Neural crest cell (in vitro differentiated cells): ENCODE measurements around the gene GTF2F2. TPM values are rescaled to one million over a fixed set of nuclear protein-coding genes. Genes with fewer than 3 reads are reported as not detected.

Experiments
- DNase-seq: peaks from one replicate; pipeline ENCODE4 v3.0.0; 2021; ENCODE audit warnings: low read depth, mixed read lengths, low spot score
- H3K27ac Mint-ChIP-seq: one replicate; pipeline ENCODE4 v1.8.0; 2021; ENCODE audit warnings: mild to moderate bottlenecking, mixed read lengths; ENCODE audit not compliant: unreplicated experiment
- H3K27me3 Mint-ChIP-seq: 2 replicates; pipeline ENCODE4 v1.8.0; 2021; ENCODE audit warnings: low read depth, mild to moderate bottlenecking, mixed read lengths
- H3K36me3 Mint-ChIP-seq: 2 replicates; pipeline ENCODE4 v1.8.0; 2021; ENCODE audit warnings: low read depth, mild to moderate bottlenecking, mixed read lengths
- H3K4me1 Mint-ChIP-seq: 2 replicates; pipeline ENCODE4 v1.8.0; 2021; ENCODE audit warnings: mixed read lengths
- H3K4me3 Mint-ChIP-seq: one replicate; pipeline ENCODE4 v1.8.0; 2021; ENCODE audit warnings: mild to moderate bottlenecking, mixed read lengths
- H3K9me3 Mint-ChIP-seq: 2 replicates; pipeline ENCODE4 v1.8.0; 2021; ENCODE audit warnings: mixed read lengths
- total RNA-seq: library from RNA; stranded (reverse); gene quantifications from 2 replicates; pipeline ENCODE4 v1.2.1, GENCODE V29; 2021
- TF ChIP-seq, protein P1 (sequence below): fragments of 200-600 bp; sonication (generic); conservative IDR thresholded peaks from 2 replicates; pipeline ENCODE4 v1.5.0; 2021; ENCODE audit warnings: antibody characterized with exemption, mild to moderate bottlenecking

GTF2F2 gene
- total RNA-seq, 1 donor from 2014 or later: 25.1 TPM

DNA sequence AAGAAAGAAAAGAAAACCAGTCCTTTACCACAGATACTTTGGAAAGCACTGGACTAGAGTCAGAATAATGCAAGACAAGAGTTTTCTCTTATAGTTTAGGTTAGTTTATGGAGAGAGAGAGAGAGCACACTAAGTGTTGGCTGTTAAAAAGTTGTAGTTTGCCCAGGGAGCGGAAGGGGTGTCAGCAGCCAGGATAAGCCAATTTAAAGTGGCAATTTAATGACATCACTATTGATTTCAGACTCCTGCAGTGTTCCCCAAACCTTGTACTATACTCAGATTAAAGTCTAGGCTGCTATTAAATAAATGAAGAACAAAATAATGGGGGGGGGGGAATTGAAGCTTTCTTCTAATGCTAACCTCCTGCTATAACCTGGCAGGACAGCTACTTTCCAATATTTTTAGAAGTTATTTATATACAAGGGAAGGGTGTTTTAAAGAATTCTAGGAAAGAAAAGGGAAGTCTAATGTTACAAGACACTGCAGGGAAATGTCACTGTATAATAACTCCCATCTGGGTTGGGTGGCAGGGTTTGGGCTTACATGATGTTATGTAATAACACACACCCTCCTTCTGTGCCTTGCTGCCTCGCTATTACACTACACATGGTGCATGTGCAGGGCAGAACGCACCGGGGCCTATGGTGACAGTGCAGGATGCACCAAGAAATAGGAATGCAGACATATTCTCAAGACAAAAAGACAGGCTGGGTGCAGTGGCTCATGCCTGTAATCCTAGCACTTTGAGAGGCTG is 200.7 kb downstream of the GTF2F2 start:
- no peak for DNase-seq
- Mint-ChIP-seq H3K9me3 (no peaks in the 10 kb centered on the region), H3K36me3 (no peaks in the 10 kb centered on the region), H3K27ac (no peak overlapping the region), H3K4me3 (no peak overlapping the region), H3K4me1 (no peaks in the 10 kb centered on the region), H3K27me3 (no peaks in the 10 kb centered on the region)
- TF ChIP-seq, protein P1, sequence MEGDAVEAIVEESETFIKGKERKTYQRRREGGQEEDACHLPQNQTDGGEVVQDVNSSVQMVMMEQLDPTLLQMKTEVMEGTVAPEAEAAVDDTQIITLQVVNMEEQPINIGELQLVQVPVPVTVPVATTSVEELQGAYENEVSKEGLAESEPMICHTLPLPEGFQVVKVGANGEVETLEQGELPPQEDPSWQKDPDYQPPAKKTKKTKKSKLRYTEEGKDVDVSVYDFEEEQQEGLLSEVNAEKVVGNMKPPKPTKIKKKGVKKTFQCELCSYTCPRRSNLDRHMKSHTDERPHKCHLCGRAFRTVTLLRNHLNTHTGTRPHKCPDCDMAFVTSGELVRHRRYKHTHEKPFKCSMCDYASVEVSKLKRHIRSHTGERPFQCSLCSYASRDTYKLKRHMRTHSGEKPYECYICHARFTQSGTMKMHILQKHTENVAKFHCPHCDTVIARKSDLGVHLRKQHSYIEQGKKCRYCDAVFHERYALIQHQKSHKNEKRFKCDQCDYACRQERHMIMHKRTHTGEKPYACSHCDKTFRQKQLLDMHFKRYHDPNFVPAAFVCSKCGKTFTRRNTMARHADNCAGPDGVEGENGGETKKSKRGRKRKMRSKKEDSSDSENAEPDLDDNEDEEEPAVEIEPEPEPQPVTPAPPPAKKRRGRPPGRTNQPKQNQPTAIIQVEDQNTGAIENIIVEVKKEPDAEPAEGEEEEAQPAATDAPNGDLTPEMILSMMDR: no peak

DNA sequence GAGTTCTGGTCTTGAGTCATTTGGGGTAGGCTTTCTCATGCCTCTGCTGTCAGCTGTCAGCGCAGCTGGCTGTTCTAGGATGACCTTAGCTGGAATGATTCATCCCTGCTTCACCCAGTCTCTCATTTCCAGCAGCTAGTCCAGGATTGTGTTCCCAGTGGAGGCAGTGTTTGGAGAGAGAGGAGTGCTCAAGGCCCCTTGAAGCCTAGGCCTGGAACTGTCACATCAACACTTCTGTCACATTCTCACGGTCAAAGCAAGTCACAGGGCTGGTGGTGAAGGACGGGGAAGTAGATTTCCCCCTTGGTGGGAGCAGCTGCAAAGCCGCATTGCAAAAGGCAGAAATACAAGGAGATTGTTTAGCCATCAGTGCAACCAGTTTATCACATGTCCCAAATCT is 205.5 kb downstream of the GTF2F2 start:
- TF ChIP-seq, protein P1: no peak
- Mint-ChIP-seq H3K36me3 (no peaks in the 10 kb centered on the region), H3K27ac (no peak overlapping the region), H3K4me1 (no peaks in the 10 kb centered on the region), H3K9me3 (no peaks in the 10 kb centered on the region), H3K27me3 (no peaks in the 10 kb centered on the region), H3K4me3 (no peak overlapping the region)
- DNase-seq: no peak

DNA sequence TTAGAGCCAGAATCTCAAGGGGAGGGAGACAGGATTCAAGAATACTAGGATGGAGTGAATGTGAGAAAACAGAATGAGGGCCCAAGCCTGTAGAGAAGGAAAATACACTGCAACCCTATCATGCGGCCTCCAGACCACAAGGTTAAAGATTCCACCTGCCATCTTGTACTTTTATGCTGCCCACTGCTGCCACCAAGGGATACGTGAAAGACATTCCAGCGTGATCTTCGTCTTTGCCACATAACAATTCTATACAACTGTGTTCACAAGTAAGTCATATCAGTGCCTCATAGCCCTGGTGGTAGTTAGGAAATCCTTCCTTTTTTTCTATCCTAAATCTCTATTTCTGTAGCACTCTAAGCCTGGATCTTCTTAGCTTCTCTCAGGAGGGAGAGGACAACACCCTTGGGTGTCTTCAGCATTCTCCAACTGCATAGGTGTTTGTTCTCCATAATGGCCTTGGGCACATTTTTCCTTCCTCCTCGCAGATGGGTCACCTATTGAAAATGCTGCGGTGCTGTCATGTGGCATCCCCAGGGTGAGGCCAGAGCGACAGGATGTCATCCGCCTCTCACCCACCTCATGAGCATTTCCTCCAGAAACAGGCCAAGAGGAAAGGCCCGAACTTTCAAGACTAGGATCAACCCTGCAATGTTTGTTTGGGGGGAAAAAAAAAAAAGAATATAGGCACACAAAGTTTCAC is 207.1 kb downstream of the GTF2F2 start:
- Mint-ChIP-seq H3K4me3 (peak overlapping the region; percentile 11), H3K9me3 (no peaks in the 10 kb centered on the region), H3K27me3 (no peaks in the 10 kb centered on the region), H3K27ac (no peak overlapping the region), H3K4me1 (peaks cover 10% of the 10 kb centered on the region), H3K36me3 (no peaks in the 10 kb centered on the region)
- DNase-seq: no peak
- TF ChIP-seq, protein P1: no peak

DNA sequence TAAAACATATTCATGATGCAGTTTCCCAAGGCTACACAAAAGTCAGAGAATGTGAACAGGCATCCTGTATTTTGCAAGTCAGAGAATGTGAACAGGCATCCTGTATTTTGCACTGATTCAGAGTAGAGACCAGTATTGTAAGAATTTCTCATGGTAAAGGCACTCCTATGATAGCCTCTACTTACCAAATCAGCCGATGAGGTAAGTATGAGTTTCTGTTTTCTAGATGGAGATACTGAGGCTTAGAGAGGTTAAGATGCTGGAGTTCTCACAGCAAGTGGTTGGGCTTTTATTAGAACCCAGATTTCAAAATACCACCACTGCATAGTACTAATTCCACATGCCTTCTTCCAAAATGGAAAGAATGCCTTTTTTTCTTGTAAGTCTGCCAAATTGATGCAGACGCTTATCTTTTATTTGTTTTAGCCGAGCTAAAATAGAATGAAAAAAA is 208.4 kb downstream of the GTF2F2 start:
- peaks cover 23% of the 10 kb centered on the region for H3K4me1 Mint-ChIP-seq
- H3K4me3 Mint-ChIP-seq: no peak overlapping the region
- no peak for DNase-seq
- TF ChIP-seq, protein P1: no peak
- H3K36me3 Mint-ChIP-seq: peaks cover 3% of the 10 kb centered on the region
- H3K27me3 Mint-ChIP-seq: no peaks in the 10 kb centered on the region
- no peak overlapping the region for H3K27ac Mint-ChIP-seq
- no peaks in the 10 kb centered on the region for H3K9me3 Mint-ChIP-seq

DNA sequence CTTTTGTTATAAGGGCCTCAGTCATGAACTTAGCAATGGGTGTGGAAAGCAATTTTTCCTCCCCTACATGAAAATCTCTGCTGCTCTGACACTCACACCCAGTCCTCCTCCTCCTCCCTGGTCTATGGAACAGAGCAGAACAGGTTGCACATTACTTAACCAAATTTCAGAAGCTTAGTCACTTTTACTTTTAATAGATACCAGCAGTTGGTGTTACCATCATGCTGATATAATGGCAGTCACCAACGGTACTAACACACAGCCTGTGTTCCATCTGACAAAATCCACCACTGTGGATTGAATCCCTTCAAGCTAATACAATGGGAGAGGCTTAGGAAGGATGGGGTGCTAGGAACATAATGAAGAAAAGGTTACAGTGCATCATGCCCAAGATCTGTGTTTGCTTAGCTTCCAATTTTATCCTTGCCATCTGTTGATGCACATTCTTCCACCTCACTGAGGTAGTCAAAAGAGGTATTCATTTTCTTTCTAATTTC is 210.9 kb downstream of the GTF2F2 start:
- TF ChIP-seq, protein P1: no peak
- peaks cover 19% of the 10 kb centered on the region for H3K36me3 Mint-ChIP-seq
- peaks cover 43% of the 10 kb centered on the region for H3K4me1 Mint-ChIP-seq
- no peak overlapping the region for H3K27ac Mint-ChIP-seq
- no peak for DNase-seq
- H3K9me3 Mint-ChIP-seq: no peaks in the 10 kb centered on the region
- H3K4me3 Mint-ChIP-seq: no peak overlapping the region
- no peaks in the 10 kb centered on the region for H3K27me3 Mint-ChIP-seq
